DMS114 treated with DMSO at 0.1 percent for 48 hours (cell line): ENCODE measurements around the gene PSMF1.
"Not testable (repeated sequence)": the region's sequence is repeated elsewhere in the genome, so short reads cannot be mapped to it uniquely, and the experiment has no call there.

ENCODE experiments used
- DNase-seq: peaks from one replicate; lab custom pipeline; 2025; ENCODE audit not compliant: unreplicated experiment; lab: John Stamatoyannopoulos, UW

Gene PSMF1

GRCh38 chr20:1212607-1213396 is 94.4 kb downstream of the PSMF1 start:
- peak; percentile 55 for DNase-seq

GRCh38 chr20:1214838-1215261 is 96.4 kb downstream of the PSMF1 start:
- DNase-seq: no peak

- DNase-seq: no peak
Measured at GRCh38 chr20:1215386-1216170, 97.2 kb downstream of the PSMF1 start.

GRCh38 chr20:1216527-1217427 is 98.4 kb downstream of the PSMF1 start:
- DNase-seq: not testable (repeated sequence)
